Measurements from ENCODE around the gene ZRANB2. TPM values are rescaled to one million over a fixed set of nuclear protein-coding genes. Genes with fewer than 3 reads are reported as not detected.
A peak's percentile ranks its signal among the peaks of the same experiment; 100 is the strongest.

Gene ZRANB2
- total RNA-seq, 1 donor from 2014 or later: 65.4 TPM

DNA sequence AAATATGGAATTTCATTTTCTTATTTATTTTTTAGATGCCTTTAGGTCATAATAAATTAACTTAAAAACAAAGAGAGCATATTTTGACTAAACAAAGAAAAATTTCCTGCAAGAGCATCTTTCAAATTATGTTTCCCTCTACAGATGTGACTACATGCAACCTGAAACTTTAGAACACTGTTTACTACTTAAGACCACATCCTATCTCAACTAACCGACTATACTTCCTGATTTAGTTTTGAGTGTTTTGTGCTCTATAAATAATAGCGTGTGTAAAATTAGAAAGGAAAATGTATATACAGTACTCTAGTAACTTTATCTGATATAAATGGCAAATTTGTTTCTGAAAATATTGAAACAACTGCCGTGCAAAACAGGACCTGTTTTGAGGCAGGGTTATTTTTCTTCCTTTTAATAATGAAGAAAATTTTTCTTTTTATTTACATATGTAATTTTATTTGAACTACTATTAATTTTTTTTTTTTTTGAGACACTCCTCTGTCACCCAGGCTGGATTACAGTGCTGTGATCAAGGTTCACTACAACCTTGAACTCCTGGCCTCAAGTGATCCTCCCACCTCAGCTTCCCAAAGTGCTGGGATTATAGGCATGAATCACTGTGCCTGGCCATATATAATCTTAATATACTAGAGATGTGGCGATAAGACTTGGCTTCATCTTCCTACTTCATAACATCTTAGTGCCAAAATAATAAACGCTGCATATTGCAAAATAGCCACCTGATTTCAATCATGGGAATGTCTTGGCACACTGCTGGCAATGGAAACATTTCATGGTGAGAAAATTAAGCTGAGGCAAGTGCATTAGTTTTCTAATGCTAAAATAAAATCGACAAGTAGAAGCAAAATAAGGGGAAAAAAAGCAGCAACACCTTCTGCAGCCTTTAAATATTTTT, 12.3 kb downstream of the ZRANB2 start:
- no peak for DNase-seq (ENCODE audit: low spot score)

DNA sequence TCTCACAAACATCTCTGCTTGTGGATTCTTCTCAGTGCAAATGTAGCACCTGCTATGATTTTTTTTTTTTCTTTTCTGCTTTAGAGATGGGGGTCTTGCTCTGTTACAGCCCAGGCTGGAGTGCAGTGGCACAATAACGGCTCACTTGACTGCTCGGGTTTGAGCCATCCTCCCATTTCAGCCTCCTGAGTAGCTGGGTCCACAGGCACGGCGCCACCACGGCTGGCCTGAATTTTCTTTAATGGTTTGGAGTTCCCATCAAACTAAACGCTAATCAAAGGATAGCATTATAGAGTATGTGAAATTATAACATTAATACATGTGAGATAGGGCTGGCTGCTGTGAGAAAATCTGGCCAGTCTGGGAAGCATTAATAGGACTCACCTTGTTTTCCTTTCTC, 26.0 kb downstream of the ZRANB2 start:
- no peak for DNase-seq (ENCODE audit: low spot score)

DNA sequence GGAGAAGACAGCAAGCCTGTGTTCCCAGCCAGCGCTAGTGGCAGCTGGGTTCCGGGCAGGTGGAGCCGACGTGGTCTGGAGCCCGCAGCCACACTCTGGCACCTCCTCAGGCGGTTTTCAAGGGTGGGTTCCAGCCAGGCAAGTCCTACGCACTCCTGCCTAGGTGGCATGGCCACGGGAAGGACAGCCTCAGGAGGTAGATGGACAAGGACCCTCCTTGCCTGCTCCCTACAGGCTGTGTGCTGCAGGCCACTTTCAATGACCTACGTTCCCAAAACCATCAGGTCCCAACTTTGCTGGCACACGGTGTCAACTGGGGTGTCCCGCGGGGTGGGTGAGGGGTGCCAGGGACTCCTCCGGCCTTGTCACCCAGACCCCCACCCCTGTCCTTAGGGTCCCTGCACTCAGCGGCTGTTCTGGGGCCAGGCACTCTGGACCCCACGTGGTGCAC, 26.5 kb downstream of the ZRANB2 start:
- DNase-seq (ENCODE audit: low spot score): no peak

DNA sequence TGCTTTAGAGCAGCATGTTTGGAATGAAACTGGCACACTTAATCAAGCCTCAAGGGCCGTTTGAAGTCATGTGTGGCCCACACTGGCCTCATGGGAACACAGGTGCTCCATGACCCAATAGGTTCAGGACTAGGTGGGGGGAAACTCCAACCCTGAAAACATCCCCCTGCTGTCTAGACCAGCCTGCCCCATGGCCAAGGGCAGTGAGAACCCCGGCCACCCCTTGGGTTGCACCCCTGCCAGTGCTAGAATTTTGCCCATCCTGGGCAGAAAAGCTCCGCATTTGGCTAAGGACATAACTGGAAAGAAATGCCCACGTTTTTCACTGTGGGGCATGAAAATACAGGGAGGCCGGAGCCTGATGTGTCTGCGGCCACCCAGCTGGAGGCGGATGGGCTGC, 27.1 kb downstream of the ZRANB2 start:
- no peak for DNase-seq (ENCODE audit: low spot score)

DNA sequence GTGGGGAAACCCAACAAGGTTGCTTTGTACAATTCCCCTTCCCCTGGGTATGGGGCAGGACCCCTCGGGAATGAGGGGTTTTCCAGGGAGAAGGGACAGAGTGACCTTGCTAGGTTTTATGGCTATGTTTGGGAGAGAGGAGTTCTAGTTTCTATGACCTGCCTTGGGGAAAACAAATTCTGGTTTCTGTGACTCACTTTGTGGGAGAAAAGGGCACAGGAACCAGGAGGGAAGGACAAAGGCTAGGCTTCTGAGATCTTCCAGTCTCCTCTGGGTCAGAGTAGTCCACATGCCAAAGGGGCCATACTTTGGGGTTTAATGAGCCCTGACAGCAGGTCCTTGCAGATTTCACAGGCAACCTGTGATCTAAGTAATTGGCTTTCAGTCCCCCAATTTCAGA, 27.7 kb downstream of the ZRANB2 start:
- DNase-seq (ENCODE audit: low spot score): no peak

DNA sequence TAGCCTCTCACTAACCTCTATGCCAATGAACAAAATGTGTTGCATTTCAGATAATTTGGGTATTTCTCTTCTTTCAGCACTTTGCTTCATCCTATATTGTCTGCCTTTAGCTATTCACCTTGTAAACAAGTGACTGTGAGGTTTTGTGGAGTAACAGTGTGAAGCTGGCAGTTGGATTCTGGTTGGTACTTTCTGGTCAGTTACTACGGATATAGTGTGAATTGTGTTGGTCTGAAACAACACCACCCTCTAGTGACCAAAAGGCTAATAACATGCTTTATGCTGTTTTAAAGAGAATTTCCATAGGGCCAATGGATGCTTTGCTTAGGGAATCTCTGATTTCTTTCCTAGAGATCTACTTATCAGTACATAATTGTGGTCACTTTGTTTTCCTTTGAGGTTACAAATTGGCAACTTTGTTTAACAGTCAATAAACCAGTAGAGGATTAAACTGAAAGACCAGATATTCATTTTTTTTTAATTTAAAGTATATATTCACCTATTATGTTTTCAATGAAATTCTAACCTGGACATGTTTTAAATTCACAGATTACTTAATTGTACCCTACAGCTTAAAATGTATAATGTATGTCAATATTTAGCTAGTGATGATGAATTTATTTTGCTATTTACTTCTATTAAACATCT, 30.8 kb downstream of the ZRANB2 start:
- peak; percentile 34 for DNase-seq (ENCODE audit: low spot score)

DNA sequence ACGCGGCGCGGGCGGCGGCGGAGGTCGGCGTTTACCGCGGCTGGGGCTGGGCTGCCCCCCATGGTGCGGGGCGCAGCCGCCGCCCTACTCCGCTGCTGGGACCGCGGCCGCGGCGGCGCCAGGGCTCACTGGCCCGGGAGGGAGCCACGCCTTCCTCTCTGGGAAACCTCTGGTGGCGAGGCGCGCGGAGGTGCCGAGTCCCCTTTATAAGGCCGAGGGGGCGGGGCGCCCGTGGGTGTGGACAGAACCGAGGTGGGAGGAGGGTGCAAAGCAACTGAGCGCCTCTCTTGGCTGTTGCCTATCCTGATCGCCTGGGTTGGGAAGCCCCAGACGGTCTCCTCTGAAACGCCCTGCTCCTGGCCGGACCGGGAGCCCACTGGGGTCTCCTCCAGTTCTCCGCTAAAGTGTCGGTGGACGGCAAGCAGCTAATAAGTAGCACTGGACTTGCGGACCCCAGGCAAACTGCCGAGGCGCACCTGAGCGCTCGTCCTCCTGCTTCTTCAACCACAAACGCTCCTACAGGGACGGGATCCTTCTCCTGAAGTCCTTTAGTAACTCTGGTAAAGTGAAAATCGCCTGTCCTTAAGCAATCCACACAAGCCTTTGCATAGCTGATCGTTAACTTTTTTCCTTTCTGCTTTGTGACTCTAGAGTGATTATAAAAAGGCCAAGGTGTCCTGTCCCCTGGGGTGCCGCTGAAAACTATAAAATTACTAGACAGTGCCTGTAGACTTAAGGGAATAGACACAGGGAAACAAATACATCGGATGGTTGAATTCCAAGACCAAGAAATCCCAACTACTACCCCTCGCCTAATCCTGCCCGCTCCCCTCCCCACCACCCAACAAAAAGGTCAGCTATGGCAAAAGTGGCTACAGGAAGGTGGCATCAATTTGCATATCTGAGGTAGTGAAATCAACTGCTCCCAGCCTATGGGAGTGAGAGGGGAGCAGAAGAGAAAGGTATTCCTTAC, 32.9 kb downstream of the ZRANB2 start, which contains the start of gene PTGER3:
Gene PTGER3 (minus strand): TSS at position 182 of the 973 bp plus-strand sequence. CDS start 239 bp downstream, outside the sequence.
- peak; percentile 66 for DNase-seq (ENCODE audit: low spot score)

DNA sequence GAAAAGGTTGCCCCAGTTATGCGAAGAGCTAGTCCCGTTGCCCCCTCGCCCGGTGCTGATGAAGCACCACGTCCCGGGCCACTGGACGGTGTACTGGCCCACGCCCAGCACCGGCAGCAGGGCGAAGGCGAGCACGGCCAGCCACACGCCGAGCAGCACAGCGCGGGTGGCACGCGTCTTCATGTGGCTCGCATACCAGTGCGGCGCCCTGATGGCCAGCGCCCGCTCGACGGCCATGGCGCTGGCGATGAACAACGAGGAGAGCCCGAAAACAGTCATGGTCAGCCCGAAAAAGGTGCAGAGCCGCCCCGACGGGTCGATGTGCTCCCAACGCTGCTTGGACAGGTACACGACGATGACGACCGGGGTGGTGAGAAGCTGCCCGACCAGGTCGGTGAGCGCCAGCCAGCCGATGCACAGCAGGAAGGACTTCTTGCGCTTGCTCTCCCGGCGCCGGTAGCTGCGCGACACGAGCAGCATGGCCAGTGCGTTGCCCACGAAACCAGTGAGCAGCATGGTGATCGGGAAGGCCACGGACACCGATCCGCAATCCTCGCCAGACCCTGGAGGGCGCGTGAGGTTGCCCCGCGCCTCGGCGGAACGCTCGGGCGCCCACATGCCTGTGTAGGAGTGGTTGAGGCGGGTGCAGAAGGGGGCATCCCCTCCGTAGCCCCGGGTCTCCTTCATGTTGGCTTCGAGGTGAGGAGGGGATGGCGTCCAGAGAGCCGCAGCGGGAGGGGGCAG, 33.8 kb downstream of the ZRANB2 start:
- peak; percentile 10 for DNase-seq (ENCODE audit: low spot score)

DNA sequence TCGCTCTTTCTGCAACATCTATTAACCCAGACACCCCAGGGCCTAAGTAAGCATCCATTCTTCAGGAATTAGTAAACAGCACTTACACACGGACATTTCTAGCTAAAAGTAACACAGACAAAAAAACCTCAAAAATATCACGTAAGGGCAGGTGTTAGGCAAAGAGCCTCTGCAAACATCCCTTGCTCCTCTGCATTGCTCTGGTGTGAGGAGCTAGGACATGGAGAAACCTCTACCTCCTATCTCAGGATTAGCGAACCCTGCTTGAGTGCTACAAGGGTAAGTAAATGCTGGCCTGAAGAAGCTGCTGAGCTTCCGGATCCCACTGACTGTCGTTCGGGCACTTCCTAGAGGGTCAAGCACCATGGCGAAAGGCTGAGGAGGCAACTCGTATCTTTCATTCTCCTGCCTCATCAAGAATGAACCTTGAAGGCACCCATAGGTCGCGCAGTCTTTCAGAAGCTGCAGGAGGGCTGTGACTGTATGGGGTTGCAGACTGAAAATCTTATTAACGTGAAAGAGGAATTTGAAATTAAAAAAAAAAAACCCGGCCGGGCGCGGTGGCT, 35.3 kb downstream of the ZRANB2 start:
- no peak for DNase-seq (ENCODE audit: low spot score)

DNA sequence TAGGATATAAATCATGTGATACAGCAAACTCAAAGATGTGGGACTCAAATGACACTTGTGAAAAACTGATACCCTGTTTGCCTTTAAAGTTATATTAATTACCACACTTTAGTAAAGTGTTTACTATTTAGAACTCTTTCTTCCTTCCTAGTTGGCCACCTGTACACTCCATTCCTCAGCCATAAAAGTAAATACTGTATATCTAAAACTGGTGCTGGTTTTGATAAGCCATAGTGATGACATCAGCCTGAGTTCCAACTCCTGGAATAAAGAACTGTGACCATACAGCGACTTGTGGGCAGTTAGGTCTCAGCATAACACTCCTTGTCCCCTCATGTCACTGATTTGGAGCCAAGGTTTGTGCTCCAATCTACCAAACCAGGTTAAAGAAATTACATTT, 36.0 kb downstream of the ZRANB2 start:
- no peak for DNase-seq (ENCODE audit: low spot score)

DNA sequence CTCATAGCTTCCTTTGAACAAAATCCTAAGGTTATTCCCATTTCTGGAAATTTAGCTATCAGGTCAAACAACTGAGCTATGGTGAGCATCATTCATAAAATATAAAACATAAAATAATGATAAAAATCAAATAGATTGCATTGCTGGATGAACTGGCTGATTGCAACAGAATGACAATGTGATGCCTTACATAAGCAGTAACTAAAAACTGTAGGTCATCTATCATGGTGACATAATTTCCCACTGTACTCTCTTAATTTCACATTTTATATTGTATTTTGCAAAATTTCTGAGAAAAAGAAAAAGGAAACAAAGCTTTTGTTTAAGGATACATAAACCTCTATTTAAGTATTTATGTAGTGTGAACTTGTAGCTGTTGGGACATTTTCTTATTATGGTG, 37.8 kb downstream of the ZRANB2 start:
- no peak for DNase-seq (ENCODE audit: low spot score)

DNA sequence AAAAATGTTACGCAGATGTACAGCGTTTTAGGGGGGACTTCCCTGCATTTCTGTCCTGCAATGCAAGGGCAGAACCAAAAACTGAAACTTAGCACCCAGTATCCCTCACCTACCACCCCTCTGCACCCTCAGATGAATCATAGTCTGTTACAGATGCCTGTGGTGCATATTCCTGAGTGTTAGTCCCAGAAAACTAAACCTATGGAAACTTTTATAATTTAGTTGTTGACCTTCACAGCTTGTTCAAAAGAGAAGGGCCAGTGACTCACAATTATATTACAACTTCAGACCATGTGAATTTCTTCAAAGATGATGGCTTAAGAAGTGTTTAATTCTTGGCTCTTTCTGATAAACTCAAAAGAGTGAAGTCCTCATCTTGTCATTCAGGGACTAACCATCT, 39.0 kb downstream of the ZRANB2 start:
- DNase-seq (ENCODE audit: low spot score): no peak

DNA sequence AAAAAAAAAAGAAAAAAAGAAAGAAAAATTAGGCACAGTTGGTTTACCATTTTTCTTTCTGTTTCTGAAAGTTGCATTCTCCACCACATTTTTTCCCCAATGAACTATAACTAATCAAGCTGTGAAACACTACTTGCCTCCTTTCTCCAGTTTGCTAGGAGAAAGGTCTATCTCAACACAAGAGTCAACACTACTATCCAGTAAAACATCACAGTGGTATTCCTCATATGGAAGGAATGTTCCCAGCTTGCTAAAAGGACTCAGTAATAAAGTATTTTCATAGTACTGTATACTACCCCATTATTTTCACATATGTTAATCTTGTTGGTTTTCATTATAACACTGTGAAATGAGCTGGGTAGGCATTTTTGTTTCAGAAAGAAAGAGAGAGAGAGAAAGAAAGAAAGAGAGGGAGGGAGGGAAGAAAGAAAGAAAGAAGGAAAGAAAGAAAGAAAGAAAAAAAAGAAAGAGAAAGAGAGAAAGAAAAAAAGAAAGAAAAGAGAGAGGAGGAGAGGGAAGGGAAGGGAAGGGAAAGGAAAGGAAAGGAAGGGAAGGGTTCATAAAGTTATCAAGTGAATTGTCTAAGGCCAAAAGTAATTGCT, 41.1 kb downstream of the ZRANB2 start:
- no peak for DNase-seq (ENCODE audit: low spot score)

DNA sequence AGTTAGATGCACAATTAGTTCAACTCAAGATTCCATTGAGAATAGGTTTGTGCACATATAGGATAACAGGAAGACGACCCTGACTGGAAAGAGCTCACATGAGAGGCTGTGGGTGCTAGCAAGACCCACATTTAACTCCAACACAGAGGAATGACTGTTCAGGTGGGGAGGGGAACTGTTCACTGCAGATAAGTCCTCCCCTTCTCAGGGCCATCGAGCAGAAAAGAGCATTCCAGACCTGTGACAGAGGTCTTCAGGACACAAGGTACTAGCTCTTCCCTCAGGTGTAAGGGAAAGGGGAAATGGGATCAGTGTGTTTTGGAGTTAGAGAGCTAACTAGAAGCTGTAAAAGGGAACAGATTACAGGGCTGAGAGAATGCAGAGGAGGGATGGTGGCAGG, 41.9 kb downstream of the ZRANB2 start:
- no peak for DNase-seq (ENCODE audit: low spot score)

DNA sequence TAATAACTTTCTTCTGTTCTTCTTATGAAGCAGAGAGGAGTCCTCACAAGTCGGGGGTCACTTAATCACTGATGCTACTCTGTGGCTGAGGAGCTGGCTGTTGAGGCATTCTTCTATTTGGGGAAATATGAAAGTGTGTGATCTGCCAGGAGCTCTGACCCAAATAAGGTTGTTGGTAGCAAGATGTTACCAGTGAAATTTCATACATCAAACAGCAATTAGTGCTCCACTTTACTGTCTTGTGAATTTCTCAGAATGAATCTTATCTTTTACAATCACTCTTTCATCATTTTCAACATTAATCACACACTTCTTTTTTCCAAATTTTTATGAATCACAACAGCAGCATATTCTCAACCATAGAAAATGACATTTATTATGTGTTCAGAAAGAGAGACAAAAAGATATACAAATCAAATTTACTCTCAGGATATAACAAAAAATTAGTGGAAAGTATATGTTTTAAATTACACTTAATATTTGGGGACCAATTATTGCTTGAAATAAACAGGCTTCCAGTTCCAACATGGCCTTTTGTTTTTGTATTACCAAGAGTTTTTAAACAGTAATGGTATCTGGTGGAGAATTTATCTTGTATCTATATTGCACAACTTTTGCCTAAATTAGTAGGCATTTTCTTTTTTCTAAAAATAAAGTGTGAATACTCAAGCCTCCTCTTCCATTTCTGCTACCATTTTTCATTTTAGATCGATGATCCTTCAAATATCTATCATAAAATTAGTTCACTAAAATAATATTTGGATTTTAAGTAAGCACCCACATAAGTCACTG, 42.8 kb downstream of the ZRANB2 start:
- no peak for DNase-seq (ENCODE audit: low spot score)

DNA sequence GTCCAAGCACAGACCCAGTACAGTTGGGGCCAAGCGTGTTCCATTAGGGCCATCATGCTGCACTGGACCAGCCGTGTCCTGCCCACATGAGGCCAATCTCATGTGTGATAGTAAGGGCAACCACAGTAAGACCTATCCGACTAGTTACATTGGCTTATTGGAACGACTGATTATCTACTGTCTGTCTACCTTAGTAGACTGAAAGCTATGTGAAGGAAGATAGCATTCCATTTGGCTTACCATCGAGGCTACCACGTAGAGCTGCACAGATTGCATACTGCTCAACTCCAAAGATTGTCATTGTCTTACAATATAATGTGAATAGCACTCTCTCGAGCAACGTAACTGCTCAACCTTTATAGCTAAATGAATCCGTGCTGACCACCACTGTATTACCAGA, 43.8 kb downstream of the ZRANB2 start:
- DNase-seq (ENCODE audit: low spot score): no peak

DNA sequence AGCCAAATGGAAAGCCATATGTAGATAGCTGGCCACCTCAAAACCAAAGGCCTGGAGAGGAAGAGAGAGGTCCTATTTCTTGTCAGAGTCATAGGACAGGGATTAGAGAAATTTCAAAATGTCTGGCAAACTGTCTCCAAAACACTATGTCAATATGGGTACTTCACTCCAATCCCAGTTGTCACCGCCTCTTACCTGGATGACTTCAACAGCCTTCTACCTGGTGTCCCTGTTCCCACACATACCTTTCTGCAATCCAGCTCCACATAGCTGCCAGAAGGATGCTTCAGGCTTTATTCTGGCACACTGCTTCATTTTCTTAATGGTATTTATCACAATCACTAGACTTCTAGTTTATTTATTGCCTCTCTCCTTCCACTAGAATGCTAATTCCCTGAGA, 47.7 kb downstream of the ZRANB2 start:
- DNase-seq (ENCODE audit: low spot score): no peak

DNA sequence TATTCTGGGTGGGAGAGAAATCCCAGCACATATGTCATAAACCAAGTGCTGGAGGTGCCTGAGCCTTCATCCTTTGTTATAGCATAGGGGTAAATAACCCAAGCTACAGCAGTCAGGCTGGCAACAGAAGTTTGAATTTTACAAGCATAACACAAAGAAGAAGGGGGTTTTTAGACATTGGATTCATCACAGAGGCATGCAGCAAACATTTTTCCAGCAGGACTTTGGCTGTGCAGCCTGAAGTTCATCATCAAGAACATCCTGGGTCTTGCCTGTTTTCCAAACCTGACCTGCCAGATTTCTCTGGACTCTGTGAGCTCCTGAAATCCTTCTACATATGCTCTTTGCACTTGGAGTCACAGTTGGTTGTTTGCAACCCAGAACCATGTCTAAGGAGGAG, 49.4 kb downstream of the ZRANB2 start:
- DNase-seq (ENCODE audit: low spot score): no peak

DNA sequence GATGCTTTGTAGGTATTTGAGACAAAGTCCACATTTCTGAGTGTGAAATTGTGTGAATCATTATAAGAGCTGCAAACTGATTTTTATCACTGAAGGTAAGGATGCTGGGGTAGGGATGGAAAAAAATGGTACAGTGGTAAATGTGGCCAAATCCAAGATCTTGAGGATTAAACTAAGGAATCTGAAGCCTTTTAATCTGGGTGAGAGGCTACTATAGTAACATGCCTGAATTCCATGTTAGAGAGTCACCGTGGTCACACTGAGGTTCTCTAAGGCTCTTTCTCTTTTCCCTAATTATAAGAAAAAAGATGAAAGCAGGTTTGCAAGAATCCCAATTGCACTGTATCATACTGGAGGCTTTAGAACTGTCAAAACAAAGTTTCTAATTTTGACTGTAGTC, 50.8 kb downstream of the ZRANB2 start:
- no peak for DNase-seq (ENCODE audit: low spot score)

DNA sequence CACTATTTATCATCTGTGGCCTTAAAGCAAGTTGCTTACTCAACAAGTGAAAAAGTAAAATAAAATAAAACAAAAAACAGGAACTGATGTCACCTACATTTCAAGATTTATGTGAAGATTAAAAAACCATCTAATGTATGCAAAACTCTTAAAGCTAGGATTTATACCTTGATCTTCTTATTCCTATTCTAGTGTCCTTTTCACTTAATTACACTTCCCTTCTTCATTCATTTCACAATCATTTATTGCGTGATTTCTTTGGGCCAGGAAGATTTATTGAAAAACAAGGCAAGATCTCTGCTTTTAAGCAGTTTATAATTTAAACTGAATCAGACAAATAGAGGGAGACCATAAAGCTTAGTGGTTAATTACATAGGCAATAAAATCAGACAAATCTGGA, 51.9 kb downstream of the ZRANB2 start:
- DNase-seq (ENCODE audit: low spot score): no peak

Measured in mucosa of gallbladder (tissue), 1 donor.